HCT116 (cell line): Measurements from ENCODE around the gene SRA1. TPM values are rescaled to one million over a fixed set of nuclear protein-coding genes. Genes with fewer than 3 reads are reported as not detected.

ENCODE experiments used
- ATAC-seq: fragments of 200-7000 bp; cut with Tn5 transposase; 2 replicates; pipeline ENCODE4 v1.9.1; 2020; ENCODE audit warnings: mild to moderate bottlenecking, moderate library complexity
- BruUV-seq: library from RNA; stranded (reverse); fragments of 400-500 nt; replicated peaks from 2 replicates; lab custom pipeline; 2021; lab: Mats Ljungman, UMichigan
- CTCF ChIA-PET: fragments of 300-600 bp; sonication (Branson Sonifier 250); formaldehyde crosslinking; loops from one replicate; lab custom pipeline; 2021; ENCODE audit warnings: antibody characterized with exemption; lab: Charles Lee
- POLR2A ChIA-PET: fragments of 300-600, 350-600 bp; sonication (Branson Sonifier 250); formaldehyde crosslinking; loops from one replicate; lab custom pipeline; 2021; ENCODE audit warnings: antibody characterized with exemption; lab: Charles Lee
- RAD21 ChIA-PET, 2 experiments: fragments of 300-600 bp; sonication (Branson Sonifier 250); formaldehyde crosslinking; loops; one replicate each; lab custom pipeline; 2023; ENCODE audit warnings: low total read pairs in 2 of 2; ENCODE audit not compliant: uncharacterized antibody in 2 of 2, unreplicated experiment in 2 of 2, low non-redundant PET in 1 of 2; lab: Charles Lee
- DNase-seq: peaks from one replicate; pipeline ENCODE4 v3.0.0-alpha.2; 2010; ENCODE audit warnings: low read depth, low spot score
- H2AFZ ChIP-seq: fragments of 200-600 bp; shearing (Covaris generic), sonication (generic); 2 replicates; pipeline ENCODE4 v1.6.1; 2017; ENCODE audit warnings: low read depth, mixed run types, mixed read lengths, antibody characterized with exemption, low read length; ENCODE audit not compliant: poor library complexity, severe bottlenecking
- H3K27ac ChIP-seq: 2 replicates; pipeline ENCODE4 v1.5.1; 2012; ENCODE audit warnings: low read depth, low read length
- H3K27me3 ChIP-seq: fragments of 200-600 bp; sonication (generic); 2 replicates; pipeline ENCODE4 v1.6.1; 2016; ENCODE audit warnings: mixed run types, low read length, mixed read lengths; ENCODE audit not compliant: insufficient read depth
- H3K36me3 ChIP-seq, 2 experiments: fragments of 200-500 bp in 1 of 2; fragments of 200-600 bp in 1 of 2; sonication (Bioruptor generic) in 1 of 2; sonication (generic) in 1 of 2; 2 replicates each; pipeline versions ENCODE4 v1.5.1 to v1.6.1; 2014 to 2016; ENCODE audit warnings: low read length in 2 of 2, inconsistent platforms in 1 of 2, mixed read lengths in 1 of 2, mixed run types in 1 of 2; ENCODE audit not compliant: insufficient read depth in 2 of 2, control insufficient read depth in 1 of 2
- H3K4me1 ChIP-seq, 2 experiments: fragments of 200-600 bp in 1 of 2; sonication (generic) in 1 of 2; 2 replicates each; pipeline versions ENCODE4 v1.5.1 to v1.6.1; 2012 to 2017; ENCODE audit warnings: low read length in 2 of 2, inconsistent platforms in 1 of 2, mild to moderate bottlenecking in 1 of 2, mixed read lengths in 1 of 2, mixed run types in 1 of 2, moderate library complexity in 1 of 2; ENCODE audit not compliant: insufficient read depth in 2 of 2, control insufficient read depth in 1 of 2
- H3K4me2 ChIP-seq: fragments of 200-600 bp; sonication (generic); 2 replicates; pipeline ENCODE4 v1.6.1; 2017; ENCODE audit warnings: mixed run types, low read length, mixed read lengths
- H3K4me3 ChIP-seq, 2 experiments: fragments of 200-600 bp in 1 of 2; sonication (generic) in 1 of 2; replicated peaks in 1 of 2; 2 replicates each; pipeline ENCODE4 v1.5.1; 2011 to 2016; ENCODE audit warnings: low read length in 2 of 2, control low read depth in 1 of 2, low read depth in 1 of 2, mild to moderate bottlenecking in 1 of 2, mixed read lengths in 1 of 2, mixed run types in 1 of 2
- H3K79me2 ChIP-seq: fragments of 200-600 bp; sonication (generic); 2 replicates; pipeline ENCODE4 v1.6.1; 2017; ENCODE audit warnings: mild to moderate bottlenecking, mixed run types, low read length, moderate library complexity, mixed read lengths; ENCODE audit not compliant: insufficient read depth
- H3K9ac ChIP-seq: fragments of 200-600 bp; sonication (generic); 2 replicates; pipeline ENCODE4 v1.6.1; 2016; ENCODE audit warnings: low read length, mixed read lengths
- H3K9me2 ChIP-seq: fragments of 200-600 bp; sonication (generic), shearing (Covaris generic); 2 replicates; pipeline ENCODE4 v1.6.1; 2017; ENCODE audit warnings: mixed run types, mild to moderate bottlenecking, moderate library complexity; ENCODE audit not compliant: insufficient read depth
- H3K9me3 ChIP-seq, 2 experiments: fragments of 200-500 bp in 1 of 2; fragments of 200-600 bp in 1 of 2; sonication (Bioruptor generic) in 1 of 2; sonication (generic) in 1 of 2; 2 replicates each; pipeline ENCODE4 v1.6.1; 2014 to 2017; ENCODE audit warnings: low read length in 2 of 2, mixed read lengths in 2 of 2, inconsistent platforms in 1 of 2, low read depth in 1 of 2, mild to moderate bottlenecking in 1 of 2, mixed run types in 1 of 2, moderate library complexity in 1 of 2; ENCODE audit not compliant: control insufficient read depth in 1 of 2, insufficient read depth in 1 of 2
- H4K20me1 ChIP-seq: fragments of 200-600 bp; sonication (generic), shearing (Covaris generic); 2 replicates; pipeline ENCODE4 v1.6.1; 2017; ENCODE audit warnings: mixed run types, mild to moderate bottlenecking, moderate library complexity; ENCODE audit not compliant: insufficient read depth
- ATF3 ChIP-seq: IDR thresholded peaks from 2 replicates; pipeline ENCODE4 v1.6.1; 2012
- CBX3 ChIP-seq: IDR thresholded peaks from 2 replicates; pipeline ENCODE4 v1.6.1; 2012; ENCODE audit warnings: low read depth
- CEBPB ChIP-seq: IDR thresholded peaks from 2 replicates; pipeline ENCODE4 v1.6.1; 2012; ENCODE audit warnings: low read depth
- ELF1 ChIP-seq: IDR thresholded peaks from 2 replicates; pipeline ENCODE4 v1.6.1; 2012; ENCODE audit warnings: low read depth, borderline replicate concordance
- FOSL1 ChIP-seq: IDR thresholded peaks from 2 replicates; pipeline ENCODE4 v1.6.1; 2012; ENCODE audit warnings: low read depth
- JUND ChIP-seq: IDR thresholded peaks from 2 replicates; pipeline ENCODE4 v1.6.1; 2012
- POLR2A ChIP-seq: IDR thresholded peaks from 2 replicates; pipeline ENCODE4 v1.7.0; 2011; ENCODE audit warnings: borderline replicate concordance; ENCODE audit not compliant: insufficient read depth, insufficient read length; ENCODE audit errors: extremely low read depth
- POLR2AphosphoS5 ChIP-seq: IDR thresholded peaks from 2 replicates; pipeline ENCODE4 v1.6.1; 2011; ENCODE audit warnings: mild to moderate bottlenecking, low read depth, low read length, moderate library complexity
- RAD21 ChIP-seq: IDR thresholded peaks from 2 replicates; pipeline ENCODE4 v1.6.1; 2012; ENCODE audit warnings: low read depth, mild to moderate bottlenecking
- REST ChIP-seq: IDR thresholded peaks from 2 replicates; pipeline ENCODE4 v1.6.1; 2012; ENCODE audit warnings: low read depth
- SP1 ChIP-seq: IDR thresholded peaks from 2 replicates; pipeline ENCODE4 v1.6.1; 2012; ENCODE audit warnings: low read depth
- ZBTB33 ChIP-seq: IDR thresholded peaks from 2 replicates; pipeline ENCODE4 v1.6.1; 2011; ENCODE audit warnings: mild to moderate bottlenecking, low read length, moderate library complexity; ENCODE audit not compliant: insufficient replicate concordance; ENCODE audit errors: extremely low read depth
- ZFX ChIP-seq: fragments of 450-650 bp; IDR thresholded peaks from 2 replicates; pipeline ENCODE4 v1.6.1; 2017
- intact Hi-C: fragments of 100-400 bp; cut with micrococcal nuclease; formaldehyde crosslinking; loops from 2 replicates; pipeline ENCODE4 v1.10.0; 2022
- total RNA-seq: library from RNA; stranded (reverse); gene quantifications from one replicate; pipeline ENCODE4 v1.2.1, GENCODE V29; 2021; ENCODE audit not compliant: unreplicated experiment

Gene SRA1
- total RNA-seq, 1 experiment from 2014 or later = 41.7 TPM

GRCh38 chr5:140602147-140602546 is 44.9 kb upstream of the SRA1 start (continued):
- TF ChIP-seq REST = no peak

GRCh38 chr5:140600096-140600495 is 42.8 kb upstream of the SRA1 start:
- RAD21 ChIA-PET = no interaction called here
- no peak overlapping the region for H2AFZ ChIP-seq
- POLR2A ChIA-PET = no interaction called here
- H3K27me3 ChIP-seq = no peaks in the 10 kb centered on the region
- H3K9me2 ChIP-seq = no peaks in the 10 kb centered on the region
- BruUV-seq = no TSS peak
- H3K4me1 ChIP-seq = no peaks in the 10 kb centered on the region
- no peaks in the 10 kb centered on the region for H4K20me1 ChIP-seq
- TF ChIP-seq CBX3 (no peak), RAD21 (no peak), ATF3 (no peak)
- ATAC-seq = no peak
- H3K4me2 ChIP-seq = no peak overlapping the region
- H3K9me3 ChIP-seq = no peaks in the 10 kb centered on the region
- H3K4me3 ChIP-seq = no peak overlapping the region
- H3K79me2 ChIP-seq = no peaks in the 10 kb centered on the region
- intact Hi-C loops = no loop called here
- H3K36me3 ChIP-seq = no peaks in the 10 kb centered on the region
- no peak for DNase-seq
- H3K27ac ChIP-seq = no peak overlapping the region
- CTCF ChIA-PET = no interaction called here
- no peak overlapping the region for H3K9ac ChIP-seq

GRCh38 chr5:140598836-140599235 is 41.6 kb upstream of the SRA1 start:
- H3K9me3 ChIP-seq = no peaks in the 10 kb centered on the region
- ChIA-PET RAD21 (no interaction called here), POLR2A (no interaction called here), CTCF (no interaction called here)
- H3K4me1 ChIP-seq = no peaks in the 10 kb centered on the region
- ATAC-seq (no peak), DNase-seq (no peak)
- H3K27me3 ChIP-seq = no peaks in the 10 kb centered on the region
- no peak overlapping the region for H3K4me3 ChIP-seq
- H3K4me2 ChIP-seq = no peak overlapping the region
- no peak for TF ChIP-seq POLR2AphosphoS5
- TF ChIP-seq ZBTB33 = no peak
- no peak for TF ChIP-seq FOSL1
- no peak for TF ChIP-seq CEBPB
- TF ChIP-seq JUND = no peak
- TF ChIP-seq ATF3 = no peak
- no peak for TF ChIP-seq ZFX
- no peak for TF ChIP-seq SP1
- TF ChIP-seq ELF1 = no peak
- TF ChIP-seq POLR2A = no peak
- no peak overlapping the region for H3K9ac ChIP-seq
- no peak overlapping the region for H2AFZ ChIP-seq
- no TSS peak for BruUV-seq
- H3K9me2 ChIP-seq = no peaks in the 10 kb centered on the region
- intact Hi-C loops = no loop called here
- H4K20me1 ChIP-seq = no peaks in the 10 kb centered on the region
- no peaks in the 10 kb centered on the region for H3K36me3 ChIP-seq
- H3K27ac ChIP-seq = no peak overlapping the region
- no peaks in the 10 kb centered on the region for H3K79me2 ChIP-seq
